Stimulated activated CD8-positive, alpha-beta memory T cell treated with anti-CD3 and anti-CD28 coated beads, Interleukin-12 subunit alpha, Interleukin-12 subunit beta, amount 100 ng/mL, for 24 hours (primary cell): ENCODE results near the gene RUFY3.
"Not testable (repeated sequence)": the region's sequence is repeated elsewhere in the genome, so short reads cannot be mapped to it uniquely, and the experiment has no call there.

ENCODE experiments used
- DNase-seq: peaks from one replicate; pipeline ENCODE4 v3.0.0-alpha.2; 2020; ENCODE audit errors: extremely low read depth

Gene RUFY3

GRCh38 chr4:70706044-70706461 is 15.7 kb upstream of the RUFY3 start:
- no peak for DNase-seq

GRCh38 chr4:70706516-70706915 is 15.2 kb upstream of the RUFY3 start:
- no peak for DNase-seq

GRCh38 chr4:70709611-70710205 is 12.1 kb upstream of the RUFY3 start:
- DNase-seq, result no peak

GRCh38 chr4:70711599-70711998 is 10.2 kb upstream of the RUFY3 start:
- DNase-seq, result no peak

- DNase-seq, result no peak
Measured at GRCh38 chr4:70712150-70712549, 9.6 kb upstream of the RUFY3 start.

- DNase-seq, result no peak
Measured at GRCh38 chr4:70712604-70713452, 8.9 kb upstream of the RUFY3 start.

GRCh38 chr4:70713453-70714078 is 8.2 kb upstream of the RUFY3 start:
- DNase-seq, result no peak

GRCh38 chr4:70714079-70714887 is 7.5 kb upstream of the RUFY3 start:
- no peak for DNase-seq

GRCh38 chr4:70715097-70715496 is 6.7 kb upstream of the RUFY3 start:
- DNase-seq, result no peak

- no peak for DNase-seq
Measured at GRCh38 chr4:70718811-70719604, 2.8 kb upstream of the RUFY3 start.

GRCh38 chr4:70722199-70722791 is 531 bp downstream of the RUFY3 start:
- no peak for DNase-seq

GRCh38 chr4:70724463-70724862 is 2.7 kb downstream of the RUFY3 start:
- no peak for DNase-seq

- DNase-seq, result no peak
Measured at GRCh38 chr4:70725633-70726032, 3.9 kb downstream of the RUFY3 start.

GRCh38 chr4:70726515-70726914 is 4.8 kb downstream of the RUFY3 start:
- DNase-seq, result not testable (repeated sequence)

- no peak for DNase-seq
Measured at GRCh38 chr4:70728091-70728490, 6.3 kb downstream of the RUFY3 start.

- not testable (repeated sequence) for DNase-seq
Measured at GRCh38 chr4:70732878-70733277, 11.1 kb downstream of the RUFY3 start.

- DNase-seq, result no peak
Measured at GRCh38 chr4:70734168-70734954, 12.6 kb downstream of the RUFY3 start.

GRCh38 chr4:70734971-70735370 is 13.2 kb downstream of the RUFY3 start:
- DNase-seq, result no peak

GRCh38 chr4:70735915-70736314 is 14.2 kb downstream of the RUFY3 start:
- peak; percentile 5 for DNase-seq

- no peak for DNase-seq
Measured at GRCh38 chr4:70737006-70737405, 15.2 kb downstream of the RUFY3 start.
